ENCODE results near the gene DCC.

DNA sequence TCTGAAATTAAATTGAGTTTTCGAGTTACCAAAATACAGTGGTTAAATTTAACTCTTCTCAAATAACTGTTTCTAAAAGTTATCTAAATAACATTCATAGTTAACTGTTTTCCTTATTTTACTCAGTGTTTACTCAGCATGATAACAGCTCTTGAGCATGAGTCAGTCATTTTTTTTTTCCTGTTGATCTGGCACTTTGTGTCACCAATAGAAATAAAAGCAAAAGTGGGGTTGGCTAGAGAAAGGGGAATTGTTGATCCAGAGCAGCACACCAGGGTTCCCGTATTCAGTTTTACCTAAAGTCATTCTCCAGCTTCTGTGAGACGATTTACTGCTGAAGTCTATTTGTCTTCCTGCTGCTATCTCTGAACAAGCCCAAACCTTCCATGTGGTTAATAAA is 851.6 kb downstream of the DCC start:
- no peak for TF ChIP-seq POLR2AphosphoS5 (IDR thresholded peaks at IDR 0.05; ENCODE audit: borderline replicate concordance, low read depth, low read length)
- no peak for TF ChIP-seq EZH2 (IDR thresholded peaks at IDR 0.05)
- no peak for TF ChIP-seq FOXP2 (optimal IDR thresholded peaks at IDR 0.05; ENCODE audit: control extremely low read depth, extremely low read length, insufficient read depth)

All from SK-N-MC (cell line).